HG03159 (cell line): ENCODE results near the gene SYCN.

Experiments
- ATAC-seq: cut with Tn5 transposase; IDR thresholded peaks from one replicate; pipeline ENCODE4 v1.9.1; 2021; ENCODE audit warnings: mild to moderate bottlenecking, moderate library complexity; ENCODE audit not compliant: unreplicated experiment

SYCN gene

DNA sequence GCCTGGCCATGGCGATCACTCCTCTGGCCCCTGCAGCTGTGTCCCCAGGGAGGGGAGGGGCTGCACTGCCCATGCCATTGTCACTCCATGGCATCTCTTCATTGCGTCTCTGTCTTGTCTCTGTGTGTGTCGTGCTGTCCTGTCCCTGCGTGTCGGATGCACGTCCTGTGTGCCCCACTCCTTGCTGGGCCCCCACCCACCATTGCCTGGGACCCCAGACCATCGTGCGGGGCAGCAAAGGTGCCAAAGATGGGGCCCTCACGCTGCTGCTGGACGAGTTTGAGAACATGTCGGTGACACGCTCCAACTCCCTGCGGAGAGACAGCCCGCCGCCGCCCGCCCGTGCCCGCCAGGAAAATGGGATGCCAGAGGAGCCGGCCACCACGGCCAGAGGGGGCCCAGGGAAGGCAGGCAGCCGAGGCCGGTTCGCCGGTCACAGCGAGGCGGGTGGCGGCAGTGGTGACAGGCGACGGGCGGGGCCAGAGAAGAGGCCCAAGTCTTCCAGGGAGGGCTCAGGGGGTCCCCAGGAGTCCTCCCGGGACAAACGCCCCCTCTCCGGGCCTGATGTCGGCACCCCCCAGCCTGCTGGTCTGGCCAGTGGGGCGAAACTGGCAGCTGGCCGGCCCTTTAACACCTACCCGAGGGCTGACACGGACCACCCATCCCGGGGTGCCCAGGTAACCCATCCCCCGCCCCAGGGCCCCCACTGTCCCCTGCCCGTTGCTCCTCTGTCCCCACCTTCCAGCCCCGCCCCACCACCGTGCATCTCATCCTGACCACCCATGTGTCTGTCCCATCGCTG, 31.2 kb downstream of the SYCN start:
- ATAC-seq = no peak

DNA sequence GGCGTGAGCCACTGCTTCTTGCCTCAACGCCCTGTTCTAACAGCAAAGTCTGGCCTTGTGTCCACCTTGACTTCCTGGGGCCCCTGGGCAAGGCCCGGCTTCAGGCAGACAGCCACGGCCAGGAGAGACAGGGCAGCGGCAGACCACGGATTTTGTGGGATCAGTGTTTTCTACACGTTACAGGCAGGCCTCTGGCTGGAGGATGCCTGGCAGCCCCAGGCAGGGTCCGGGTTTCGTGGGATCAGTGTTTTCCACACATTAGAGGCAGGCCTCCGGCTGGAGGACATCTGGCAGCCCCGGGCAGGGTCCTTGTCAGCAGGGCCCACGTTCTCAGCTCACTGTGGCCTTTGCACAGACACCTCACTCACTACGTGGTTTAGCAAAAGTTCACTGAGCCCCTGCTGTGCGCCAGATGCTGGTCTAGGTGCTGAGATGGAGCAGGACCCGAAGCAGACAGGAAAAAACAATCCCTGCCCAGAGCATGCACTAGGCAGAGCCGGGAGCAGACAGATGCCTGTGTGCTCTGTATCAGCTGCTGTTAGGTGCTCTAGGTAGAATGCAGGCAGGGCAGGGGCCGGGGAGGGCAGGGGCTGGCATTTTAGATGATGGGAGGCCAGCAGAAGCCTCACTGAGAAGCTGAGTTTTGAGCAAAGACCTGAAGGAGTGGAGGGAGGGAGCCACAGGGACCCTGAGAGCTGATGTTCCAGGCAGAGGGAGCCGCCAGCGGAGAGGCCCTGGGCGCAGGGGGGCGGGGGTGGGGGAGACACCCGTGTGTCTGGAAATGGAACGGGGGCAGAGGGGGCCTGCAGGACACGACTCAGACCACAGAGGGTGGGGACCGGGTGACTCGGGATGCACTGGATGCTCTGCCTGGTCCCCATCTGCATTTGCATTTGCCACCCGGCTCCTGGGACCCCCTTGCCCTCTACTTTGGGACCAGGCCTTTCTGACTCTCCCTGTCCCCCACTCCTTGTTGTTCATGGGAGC, 32.3 kb downstream of the SYCN start:
- no peak for ATAC-seq

DNA sequence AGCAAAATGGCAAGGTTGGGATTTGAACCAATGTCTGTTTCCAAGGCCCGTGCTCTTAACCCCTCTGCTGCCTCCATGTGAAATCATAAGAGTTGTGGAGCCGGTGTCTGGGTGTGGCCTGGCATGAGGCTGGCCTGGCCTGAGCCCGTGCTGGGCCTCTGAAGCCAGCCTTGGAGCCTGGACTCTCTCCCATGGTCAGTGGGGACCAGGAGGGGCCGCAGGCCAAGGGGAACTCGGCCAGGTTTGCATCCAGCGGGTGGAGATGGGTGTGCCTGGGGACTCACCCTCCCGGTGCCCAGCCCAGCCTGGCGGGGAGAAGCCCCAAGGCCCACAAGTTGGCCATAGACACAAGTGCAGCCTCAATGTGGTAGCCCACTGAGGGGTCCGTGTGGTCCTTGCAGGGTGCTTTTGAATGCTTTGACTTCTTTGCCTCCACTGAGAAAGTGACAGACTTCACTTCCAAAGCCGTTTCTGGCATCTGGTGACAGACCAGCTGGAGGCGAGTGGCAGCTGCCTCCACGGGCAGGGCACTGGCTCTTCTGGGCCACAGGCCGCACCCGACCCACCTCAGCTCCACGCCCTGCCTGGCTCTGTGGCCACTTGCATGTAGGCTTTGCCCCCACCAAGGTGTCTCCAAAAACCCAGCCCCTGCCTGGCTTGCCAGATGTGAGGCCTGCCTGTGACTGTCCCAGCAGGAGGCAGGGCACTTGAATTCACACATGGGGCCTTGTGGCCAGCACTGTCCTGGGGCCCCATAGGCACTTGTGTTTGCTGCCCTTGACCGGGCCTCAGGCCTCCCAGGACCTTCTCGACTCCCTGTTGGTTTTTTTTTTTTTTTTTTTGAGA, 33.5 kb downstream of the SYCN start:
- no peak for ATAC-seq

DNA sequence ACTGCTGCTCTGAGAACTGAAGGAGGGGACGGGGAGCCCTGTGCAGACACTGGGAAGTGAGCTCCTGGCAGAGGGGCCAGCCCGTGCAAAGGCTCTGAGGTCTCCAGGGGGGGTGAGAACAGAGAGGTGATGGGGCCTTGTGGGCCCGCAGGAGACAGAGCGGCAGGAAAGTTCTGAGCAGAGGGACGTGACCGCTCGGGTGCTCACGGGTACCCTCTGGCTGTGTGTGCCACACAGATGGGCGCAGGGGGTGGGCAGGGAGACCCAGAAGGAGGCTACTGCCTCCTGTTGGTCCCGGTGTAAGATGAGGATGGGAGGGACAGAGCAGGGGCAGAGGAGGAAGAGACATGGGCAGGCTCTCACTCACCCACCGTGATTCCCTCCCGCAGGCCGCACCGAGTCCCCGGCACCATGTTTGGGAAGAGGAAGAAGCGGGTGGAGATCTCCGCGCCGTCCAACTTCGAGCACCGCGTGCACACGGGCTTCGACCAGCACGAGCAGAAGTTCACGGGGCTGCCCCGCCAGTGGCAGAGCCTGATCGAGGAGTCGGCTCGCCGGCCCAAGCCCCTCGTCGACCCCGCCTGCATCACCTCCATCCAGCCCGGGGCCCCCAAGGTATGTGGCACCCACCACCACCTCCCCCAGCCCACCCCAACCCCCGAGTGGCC, 34.8 kb downstream of the SYCN start:
- no peak for ATAC-seq

DNA sequence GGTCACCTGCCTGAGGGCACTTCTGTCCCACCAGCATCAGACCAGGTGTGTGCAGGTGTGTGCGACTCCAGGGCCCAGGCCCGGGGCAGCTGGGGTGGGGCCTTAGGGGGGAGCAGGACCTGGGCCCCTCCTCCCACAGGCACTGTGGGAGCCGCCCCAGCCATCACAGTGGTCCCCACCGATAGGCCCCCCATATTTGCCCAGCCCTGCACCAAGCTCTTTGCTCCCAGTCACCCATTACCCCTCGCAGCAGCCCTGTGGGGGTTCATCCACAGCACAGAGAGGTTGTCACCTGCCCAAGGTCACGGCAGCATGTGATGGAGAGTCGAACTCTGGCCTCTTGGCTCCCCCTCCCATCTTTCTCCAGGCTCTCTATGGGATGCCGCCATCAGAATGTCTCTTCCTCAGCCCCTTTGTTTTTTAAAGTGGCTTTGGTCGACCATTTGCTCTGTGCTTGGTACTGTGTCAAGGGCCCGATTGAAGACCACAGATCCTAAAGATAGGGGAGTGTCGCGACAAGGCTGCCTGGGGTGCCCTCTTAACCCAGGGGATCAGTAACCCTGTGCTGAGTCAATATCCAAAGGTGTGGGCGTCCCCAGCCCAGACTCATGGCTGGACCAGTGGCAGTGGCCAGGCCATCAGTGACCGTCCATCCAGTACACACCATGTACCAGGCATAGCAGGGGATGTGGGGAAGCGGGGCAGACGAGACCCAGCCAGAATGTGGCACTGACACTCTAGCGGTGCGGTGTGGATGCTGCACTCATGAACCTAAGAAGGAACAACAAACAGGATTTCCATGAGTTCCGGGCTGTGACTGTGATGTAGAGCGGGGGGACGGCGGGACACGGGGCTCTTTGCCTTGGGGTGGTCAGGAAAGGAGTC, 35.6 kb downstream of the SYCN start:
- no peak for ATAC-seq

DNA sequence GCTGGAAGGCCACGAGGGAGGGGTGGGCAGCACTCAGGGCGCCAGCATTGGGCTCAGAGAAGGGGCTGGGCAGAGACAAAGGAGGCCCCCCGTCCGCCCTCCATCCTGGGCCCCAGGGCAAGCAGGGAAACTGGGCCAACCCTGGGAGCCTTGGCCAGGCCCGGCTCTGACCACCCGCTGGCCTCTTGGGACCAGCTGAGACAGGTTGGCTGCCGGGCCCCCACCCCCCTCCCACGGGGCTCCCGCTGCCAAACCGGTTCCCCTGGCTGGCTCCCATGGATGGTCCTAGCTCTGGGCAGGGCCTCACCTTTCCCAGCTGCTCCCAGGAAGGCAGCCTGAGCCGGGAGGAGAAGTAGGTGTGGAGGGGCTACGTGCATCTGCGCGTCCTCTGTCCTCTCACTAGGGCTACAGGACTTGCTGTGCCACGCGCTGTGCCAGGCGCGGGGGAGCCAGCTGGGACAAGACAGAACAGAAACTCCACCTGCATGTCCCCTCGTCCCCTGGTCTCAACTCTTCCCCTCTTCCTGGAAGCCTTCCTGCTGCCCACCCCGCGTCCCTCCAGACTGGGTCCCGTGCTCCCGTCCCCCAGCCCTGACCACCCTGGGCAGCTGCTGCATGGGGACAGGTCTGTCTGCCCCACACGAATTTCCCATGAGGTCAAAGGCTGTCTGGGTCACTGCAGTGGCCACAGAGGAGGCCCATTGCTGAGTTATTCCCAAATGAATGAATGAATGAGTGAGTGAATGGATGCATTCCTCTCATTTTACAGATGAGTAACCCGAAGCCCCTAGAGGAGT, 36.4 kb downstream of the SYCN start:
- ATAC-seq = no peak

DNA sequence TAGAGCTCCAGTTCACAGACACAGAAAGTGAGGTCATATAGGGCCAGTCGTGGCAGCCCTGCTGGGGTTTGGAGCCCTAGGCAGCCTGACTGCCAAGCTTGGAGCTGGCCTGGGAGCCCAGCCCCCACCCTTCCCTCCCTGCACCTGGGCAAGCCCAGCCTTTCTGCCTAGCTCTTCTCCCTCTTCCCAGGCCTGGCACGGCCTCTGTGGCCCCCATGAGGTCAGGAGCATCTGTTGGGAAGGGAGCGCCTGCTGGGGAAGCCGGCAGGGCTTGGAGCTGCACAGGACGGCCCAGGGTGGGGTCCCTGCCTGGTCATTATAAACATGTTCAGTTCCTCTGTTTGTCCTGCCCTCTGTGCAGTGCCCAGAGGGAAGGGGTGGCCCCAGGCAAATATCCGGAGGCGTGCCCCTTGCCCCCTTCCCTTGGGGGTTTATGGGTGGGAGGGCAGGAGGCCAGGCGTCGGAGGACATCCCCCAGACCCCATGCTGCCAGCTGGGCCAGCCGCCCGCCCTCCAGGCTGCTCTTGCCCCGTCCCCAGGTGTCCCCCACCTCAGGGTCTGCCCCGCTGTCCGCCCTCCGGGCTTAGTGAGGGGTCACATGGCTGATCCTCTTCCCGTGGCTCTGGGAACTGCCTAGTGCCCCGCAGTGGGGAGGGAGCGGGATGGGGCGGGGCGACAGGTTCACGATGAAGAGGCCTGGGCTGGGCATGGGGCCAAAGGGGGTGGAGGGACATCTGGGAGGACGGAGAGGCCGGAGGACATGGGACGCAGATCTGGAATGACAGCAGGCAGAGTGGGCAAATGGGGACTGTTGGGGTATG, 37.3 kb downstream of the SYCN start:
- no peak for ATAC-seq

DNA sequence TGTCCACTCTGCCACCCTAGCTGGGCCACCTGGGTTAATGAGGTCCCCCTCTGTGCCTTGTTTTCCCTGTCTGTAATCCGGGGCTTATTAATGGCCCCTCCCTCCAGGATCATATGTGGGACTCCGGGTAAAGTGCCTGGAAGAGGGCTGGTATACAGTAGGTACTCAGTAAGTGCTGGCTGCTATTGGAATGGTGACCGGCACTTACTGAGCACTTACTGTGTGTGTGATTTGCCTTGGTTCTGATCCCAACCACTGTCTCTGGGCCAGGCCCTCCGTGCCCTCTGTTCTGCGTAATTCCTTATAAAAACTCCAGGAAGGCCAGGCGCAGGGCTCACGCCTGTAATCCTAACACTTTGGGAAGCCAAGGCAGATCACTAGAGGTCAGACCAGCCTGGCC, 38.2 kb downstream of the SYCN start:
- no peak for ATAC-seq

DNA sequence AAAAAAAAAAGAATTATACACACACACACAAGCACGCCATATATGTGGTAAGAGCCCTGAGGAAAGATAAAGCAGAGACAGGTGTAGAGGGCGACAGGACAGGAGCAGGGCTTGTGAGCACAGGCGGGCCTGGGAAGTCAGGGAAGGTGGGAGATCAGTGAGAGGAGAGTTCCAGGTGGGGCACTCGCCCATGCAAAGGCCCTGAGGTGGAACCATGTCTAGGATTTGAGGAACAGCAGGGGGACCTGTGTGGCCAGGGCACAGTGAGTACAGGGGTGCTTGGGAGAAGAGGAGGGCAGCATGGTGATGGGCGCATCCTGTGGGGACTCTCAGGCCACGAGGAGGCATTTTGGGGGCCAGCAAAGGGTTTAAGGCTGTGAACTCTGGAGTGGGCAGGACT, 39.8 kb downstream of the SYCN start:
- no peak for ATAC-seq

DNA sequence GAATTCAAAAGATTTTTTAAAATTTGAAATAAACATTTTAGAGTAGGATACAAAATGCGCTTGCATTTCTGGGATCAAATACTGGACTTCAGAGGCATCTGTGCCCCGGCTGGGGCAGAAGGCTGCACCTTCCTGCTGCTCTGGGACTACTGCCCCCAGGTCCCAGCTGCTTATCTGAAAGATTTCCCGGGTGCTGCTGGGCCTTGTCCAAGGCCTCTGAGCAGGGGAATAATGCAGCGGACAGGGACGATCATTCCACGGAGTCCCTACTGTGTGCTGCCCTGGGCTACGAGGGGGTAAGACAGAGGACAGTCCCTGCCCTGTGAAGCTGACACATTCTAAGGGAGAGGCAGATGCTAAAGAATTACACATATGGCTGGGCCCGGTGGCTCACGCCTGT, 40.4 kb downstream of the SYCN start:
- ATAC-seq = no peak

DNA sequence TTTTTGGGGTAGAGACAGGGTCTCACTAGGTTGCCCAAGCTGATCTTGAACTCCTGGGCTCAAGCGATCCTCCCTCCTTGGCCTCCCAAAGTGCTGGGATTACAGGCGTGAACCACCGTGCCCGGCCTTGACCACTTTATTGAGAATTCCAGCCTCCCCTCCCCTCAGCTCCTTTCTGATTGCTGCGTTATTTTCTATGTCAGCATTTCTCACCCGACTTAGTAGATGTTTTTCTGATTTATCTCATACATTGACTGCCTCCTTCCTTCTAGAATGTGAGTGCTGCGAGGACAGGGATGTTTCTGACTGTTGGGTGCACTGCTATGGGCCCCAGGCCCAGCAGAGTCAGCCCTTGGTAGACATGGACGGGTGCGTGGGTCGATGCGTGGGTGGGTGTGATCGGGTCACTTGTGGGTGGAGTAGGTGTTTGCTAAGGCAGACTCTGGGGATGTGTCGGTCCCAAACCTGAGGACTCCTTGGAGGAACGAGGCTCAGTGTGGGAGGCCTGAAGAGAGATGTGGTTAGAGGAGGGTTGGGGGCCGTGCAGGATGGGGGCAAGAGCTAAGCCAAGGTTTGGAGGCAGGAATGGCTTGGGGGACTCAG, 41.5 kb downstream of the SYCN start:
- no peak for ATAC-seq

DNA sequence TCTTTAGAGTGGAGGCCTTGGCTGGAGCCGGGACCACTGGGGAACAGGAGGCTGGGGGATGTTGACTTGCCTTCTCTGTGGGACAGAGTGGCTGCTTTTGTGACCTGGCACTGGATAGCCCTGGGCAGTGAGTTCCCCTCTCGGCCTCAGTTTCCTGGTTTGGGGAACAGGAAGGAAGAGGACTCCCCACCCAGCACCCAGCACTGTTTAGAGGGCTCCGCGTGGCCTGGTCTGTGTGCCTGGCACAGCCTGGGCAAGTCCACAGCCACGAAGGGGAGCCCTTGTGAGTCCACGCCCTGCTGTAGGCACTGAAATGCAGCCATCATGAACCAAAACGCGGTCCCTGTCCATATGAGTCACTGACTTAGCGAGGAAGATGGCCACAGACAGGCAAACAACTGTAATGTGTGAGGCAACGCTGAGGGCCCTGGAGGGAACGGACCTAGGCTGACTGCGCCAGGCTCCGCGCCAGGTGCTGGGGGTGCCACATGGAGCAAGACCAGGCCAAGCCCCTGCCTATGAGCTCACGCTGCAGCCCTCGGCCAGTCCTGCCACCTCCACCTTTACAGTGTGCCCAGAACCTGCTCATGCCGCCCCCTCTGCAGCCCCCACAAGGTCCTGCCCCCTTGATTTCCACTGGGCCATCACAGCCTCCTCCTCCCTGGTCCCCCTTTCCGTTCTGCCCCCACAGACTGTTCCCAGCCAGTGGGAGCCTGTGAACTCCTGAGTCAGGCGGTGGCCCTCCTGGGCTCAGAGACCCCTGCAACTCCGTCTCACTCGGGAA, 43.0 kb downstream of the SYCN start:
- no peak for ATAC-seq

DNA sequence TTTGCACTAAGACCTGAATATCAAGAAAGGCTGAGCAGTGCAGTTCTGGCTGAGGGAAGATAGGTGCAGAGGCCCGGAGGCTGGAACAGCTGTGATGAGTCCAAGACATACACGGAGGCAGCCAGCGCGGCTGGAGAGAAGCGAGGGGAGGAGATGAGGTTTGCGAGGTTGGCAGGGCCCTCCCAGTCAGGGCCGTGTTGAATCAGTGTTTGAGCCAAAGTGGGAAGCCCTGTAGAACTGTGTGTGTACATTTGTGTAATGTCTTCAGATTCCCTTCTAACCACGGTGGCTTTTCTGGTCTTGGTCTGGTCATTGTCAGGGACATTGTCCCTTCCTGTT, 43.6 kb downstream of the SYCN start:
- no peak for ATAC-seq

DNA sequence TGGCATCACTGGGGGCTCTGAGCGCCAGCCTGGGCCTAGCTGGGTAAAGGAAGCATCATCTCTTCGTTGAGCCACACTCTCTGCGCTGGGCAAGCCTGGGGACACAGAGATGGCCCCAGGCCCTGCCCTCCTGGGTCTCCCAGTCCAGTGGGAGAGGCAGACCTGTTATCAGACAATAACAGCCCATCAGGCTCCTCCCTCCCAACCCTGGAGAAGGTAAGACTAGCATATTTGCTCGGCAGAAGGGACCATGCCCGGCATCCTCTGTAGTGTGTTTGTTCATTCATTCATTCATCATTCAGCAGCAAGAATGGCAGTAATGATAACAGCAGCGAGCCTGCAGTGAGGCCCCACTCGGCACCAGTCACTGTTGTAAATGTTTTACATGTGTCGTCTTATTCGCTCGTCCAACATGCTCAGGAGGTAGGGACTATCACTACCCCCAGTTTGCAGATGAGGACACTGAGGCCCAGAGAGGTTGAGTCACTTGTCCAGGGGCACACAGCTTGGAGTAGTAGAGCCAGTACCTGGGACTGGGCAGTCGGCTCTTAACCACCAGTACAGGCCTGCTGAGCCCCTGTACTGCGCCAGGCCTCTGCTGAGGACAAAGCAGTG, 45.3 kb downstream of the SYCN start:
- no peak for ATAC-seq

DNA sequence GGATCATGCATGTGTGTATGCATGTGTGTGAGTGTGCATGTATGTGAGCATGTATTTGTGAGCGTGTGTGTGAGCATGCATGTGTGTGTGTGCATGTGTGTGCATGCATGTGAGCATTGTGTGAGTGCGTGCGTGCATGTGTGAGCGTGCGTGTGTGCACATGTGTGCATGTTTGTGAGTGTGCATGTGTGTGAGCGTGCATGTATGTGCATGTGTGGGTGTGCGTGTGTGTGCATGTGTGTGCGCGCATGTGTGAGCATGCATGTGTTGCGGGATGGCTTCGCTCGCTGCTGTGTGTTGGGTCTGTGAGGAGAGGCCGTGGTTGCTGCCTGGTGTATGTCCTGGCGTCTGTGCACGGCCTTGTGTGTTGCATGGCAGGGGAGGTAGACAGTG, 46.1 kb downstream of the SYCN start:
- no peak for ATAC-seq

DNA sequence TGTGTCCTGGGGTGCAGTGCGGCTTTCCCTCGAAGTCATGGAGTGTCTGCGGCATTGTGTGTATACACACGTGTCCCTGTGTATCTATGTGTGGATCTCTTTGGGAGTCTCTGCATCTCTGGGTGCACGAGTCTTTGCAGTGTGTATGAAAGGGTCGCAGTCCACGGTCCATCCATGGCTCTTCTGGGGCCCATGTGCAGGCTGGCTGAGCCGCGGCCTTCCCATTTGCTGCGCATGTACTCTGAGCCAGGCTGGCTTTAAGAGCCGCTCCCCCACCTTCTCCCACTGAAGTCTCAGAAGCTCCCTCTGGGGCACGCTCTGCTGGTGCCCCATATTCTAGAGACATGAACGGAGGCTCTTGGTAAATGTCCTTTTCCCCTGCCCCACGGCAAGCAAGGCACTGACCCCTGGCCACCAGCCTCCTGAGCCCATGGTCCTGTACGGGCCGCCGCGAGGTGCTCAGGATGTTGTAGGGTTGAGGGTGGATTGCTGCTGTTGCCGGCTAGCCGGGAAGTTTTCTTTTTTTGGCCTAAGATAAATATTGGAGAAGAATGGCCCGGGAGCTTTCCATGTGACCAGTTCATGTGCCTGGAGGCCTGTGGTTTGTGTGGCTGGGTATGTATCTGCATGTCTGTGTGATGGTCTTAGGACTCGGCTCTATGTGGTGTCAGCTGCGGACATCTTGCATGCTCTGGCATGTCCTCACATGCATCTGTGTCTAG, 46.6 kb downstream of the SYCN start:
- ATAC-seq = no peak
